Smooth muscle cell (in vitro differentiated cells): ENCODE measurements around the gene ZNF831. TPM values are rescaled to one million over a fixed set of nuclear protein-coding genes. Genes with fewer than 3 reads are reported as not detected.

Experiments used
- DNase-seq: peaks from one replicate; lab custom pipeline; 2025; ENCODE audit not compliant: unreplicated experiment; lab: John Stamatoyannopoulos, UW
- H2AFZ ChIP-seq: fragments of 200-600 bp; sonication (generic); 2 replicates; pipeline ENCODE4 v1.6.0; 2016; ENCODE audit warnings: antibody characterized with exemption, low read depth, mild to moderate bottlenecking
- H3F3A ChIP-seq: fragments of 200-600 bp; sonication (generic); 2 replicates; pipeline ENCODE4 v1.6.0; 2017; ENCODE audit warnings: antibody characterized with exemption, low read depth
- H3K27ac ChIP-seq: fragments of 200-600 bp; sonication (generic); 2 replicates; pipeline ENCODE4 v1.5.1; 2016; ENCODE audit warnings: low read depth, mild to moderate bottlenecking
- H3K27me3 ChIP-seq: fragments of 200-600 bp; sonication (generic); 2 replicates; pipeline ENCODE4 v1.6.1; 2016; ENCODE audit warnings: low read depth, mild to moderate bottlenecking
- H3K36me3 ChIP-seq: fragments of 200-600 bp; sonication (generic); 2 replicates; pipeline ENCODE4 v1.5.1; 2016; ENCODE audit warnings: low read depth
- H3K4me1 ChIP-seq: fragments of 200-600 bp; sonication (generic); 2 replicates; pipeline ENCODE4 v1.5.1; 2016; ENCODE audit warnings: low read depth
- H3K4me2 ChIP-seq: fragments of 200-600 bp; sonication (generic); 2 replicates; pipeline ENCODE4 v1.6.0; 2016; ENCODE audit warnings: mild to moderate bottlenecking
- H3K4me3 ChIP-seq: fragments of 200-600 bp; sonication (generic); 2 replicates; pipeline ENCODE4 v1.5.1; 2016; ENCODE audit warnings: mild to moderate bottlenecking
- H3K79me2 ChIP-seq: fragments of 200-600 bp; sonication (generic); 2 replicates; pipeline ENCODE4 v1.6.0; 2016; ENCODE audit warnings: low read depth, mild to moderate bottlenecking
- H3K9ac ChIP-seq: fragments of 200-600 bp; sonication (generic); 2 replicates; pipeline ENCODE4 v1.6.0; 2016; ENCODE audit warnings: low read depth
- H3K9me3 ChIP-seq: fragments of 200-600 bp; sonication (generic); replicated peaks from 2 replicates; pipeline ENCODE4 v1.5.1; 2016; ENCODE audit warnings: low read depth
- H4K20me1 ChIP-seq: fragments of 200-600 bp; sonication (generic); 2 replicates; pipeline ENCODE4 v1.6.0; 2016; ENCODE audit warnings: low read depth
- WGBS: methylation state at CpG from one replicate; pipeline ENCODE4 v1.1.7; 2016; ENCODE audit warnings: low lambda C conversion rate; 5-methylcytosine and 5-hydroxymethylcytosine counted together
- polyA plus RNA-seq: library from polyadenylated mRNA; unstranded; fragments of >200 nt; fragmentation: Nextera tagmentation; extraction: Ambion mirVana; gene quantifications from 2 replicates; pipeline ENCODE4 v1.2.1, GENCODE V29; 2016
- total RNA-seq: library from RNA; depleted of rRNA; stranded (reverse); fragments of >200 nt; gene quantifications from 2 replicates; pipeline ENCODE4 v1.2.3, GENCODE V29; 2014
- TF ChIP-seq, protein P1 (sequence below): fragments of 200-600 bp; sonication (generic); IDR thresholded peaks from 2 replicates; pipeline ENCODE4 v1.5.1; 2017; ENCODE audit warnings: borderline replicate concordance, mild to moderate bottlenecking, antibody characterized with exemption; ENCODE audit not compliant: insufficient read depth, poor library complexity, severe bottlenecking

The ZNF831 gene
- total and polyA plus RNA-seq, 2 experiments from 2014 or later: not detected

DNA sequence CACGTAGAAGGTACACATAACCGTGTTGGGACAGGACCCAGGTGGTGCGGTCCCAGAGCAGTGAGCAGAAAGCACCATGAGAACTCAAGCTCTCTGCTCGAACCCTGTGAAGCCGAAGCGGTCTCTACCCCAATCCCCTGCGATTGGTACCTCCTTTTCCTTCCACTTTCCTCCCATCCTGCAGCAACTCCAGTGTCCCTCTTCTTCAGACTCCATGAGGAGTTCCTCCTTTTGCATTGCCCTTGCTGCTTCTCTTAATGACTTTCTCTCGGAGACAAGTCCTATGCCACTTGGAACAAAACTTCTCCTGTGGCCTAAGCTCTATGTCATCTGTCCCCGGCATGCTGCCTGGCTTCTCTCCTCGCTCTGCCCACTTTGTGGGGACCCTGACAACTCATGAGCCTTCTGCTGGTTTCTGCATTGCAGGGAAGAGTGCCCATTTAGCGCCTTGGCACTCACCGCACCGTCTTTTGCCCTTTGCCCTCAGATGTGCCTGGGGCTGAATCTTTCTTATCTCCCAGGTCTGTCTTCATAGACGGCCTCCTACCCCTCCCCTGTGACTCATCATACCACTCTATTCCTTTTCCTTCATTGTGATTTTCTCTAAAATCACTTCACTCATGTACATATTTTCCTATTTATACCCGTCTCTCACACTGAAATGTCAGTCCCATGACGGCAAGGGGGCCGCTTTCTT is 9.2 kb upstream of the ZNF831 start:
- DNase-seq: no peak
- Histone ChIP-seq H3K27ac (no peak overlapping the region), H3K9me3 (no peaks in the 10 kb centered on the region), H2AFZ (no peak overlapping the region), H3K9ac (no peak overlapping the region), H4K20me1 (no peaks in the 10 kb centered on the region), H3K27me3 (peaks cover 39% of the 10 kb centered on the region), H3F3A (no peaks in the 10 kb centered on the region), H3K4me2 (no peak overlapping the region), H3K4me3 (no peak overlapping the region), H3K36me3 (no peaks in the 10 kb centered on the region), H3K79me2 (no peaks in the 10 kb centered on the region), H3K4me1 (no peaks in the 10 kb centered on the region)
- TF ChIP-seq, protein P1, sequence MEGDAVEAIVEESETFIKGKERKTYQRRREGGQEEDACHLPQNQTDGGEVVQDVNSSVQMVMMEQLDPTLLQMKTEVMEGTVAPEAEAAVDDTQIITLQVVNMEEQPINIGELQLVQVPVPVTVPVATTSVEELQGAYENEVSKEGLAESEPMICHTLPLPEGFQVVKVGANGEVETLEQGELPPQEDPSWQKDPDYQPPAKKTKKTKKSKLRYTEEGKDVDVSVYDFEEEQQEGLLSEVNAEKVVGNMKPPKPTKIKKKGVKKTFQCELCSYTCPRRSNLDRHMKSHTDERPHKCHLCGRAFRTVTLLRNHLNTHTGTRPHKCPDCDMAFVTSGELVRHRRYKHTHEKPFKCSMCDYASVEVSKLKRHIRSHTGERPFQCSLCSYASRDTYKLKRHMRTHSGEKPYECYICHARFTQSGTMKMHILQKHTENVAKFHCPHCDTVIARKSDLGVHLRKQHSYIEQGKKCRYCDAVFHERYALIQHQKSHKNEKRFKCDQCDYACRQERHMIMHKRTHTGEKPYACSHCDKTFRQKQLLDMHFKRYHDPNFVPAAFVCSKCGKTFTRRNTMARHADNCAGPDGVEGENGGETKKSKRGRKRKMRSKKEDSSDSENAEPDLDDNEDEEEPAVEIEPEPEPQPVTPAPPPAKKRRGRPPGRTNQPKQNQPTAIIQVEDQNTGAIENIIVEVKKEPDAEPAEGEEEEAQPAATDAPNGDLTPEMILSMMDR: no peak
- 86% methylated on average over 17 of the region's 17 CpGs for WGBS

DNA sequence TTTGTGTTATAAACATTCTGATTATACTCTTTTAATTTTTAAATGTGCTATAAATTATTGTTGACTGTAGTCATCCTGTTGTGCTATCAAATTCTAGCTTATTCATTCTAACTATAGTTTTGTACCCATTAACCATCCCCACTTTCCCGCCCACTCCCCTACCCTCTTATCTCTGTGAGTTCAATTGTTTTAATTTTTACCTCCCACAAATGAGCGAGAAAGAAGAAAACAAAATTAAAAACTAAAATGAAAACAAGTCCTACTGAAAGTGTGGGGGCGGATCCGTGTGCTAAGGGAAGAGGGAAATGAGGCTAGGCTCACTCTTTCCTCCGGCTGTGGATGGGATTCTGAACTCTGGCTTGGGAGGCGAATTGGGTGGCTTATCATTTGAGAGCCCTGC is 6.6 kb upstream of the ZNF831 start:
- no peak overlapping the region for H2AFZ ChIP-seq
- no peak for DNase-seq
- WGBS: 85% methylated on average over 6 of the region's 6 CpGs

DNA sequence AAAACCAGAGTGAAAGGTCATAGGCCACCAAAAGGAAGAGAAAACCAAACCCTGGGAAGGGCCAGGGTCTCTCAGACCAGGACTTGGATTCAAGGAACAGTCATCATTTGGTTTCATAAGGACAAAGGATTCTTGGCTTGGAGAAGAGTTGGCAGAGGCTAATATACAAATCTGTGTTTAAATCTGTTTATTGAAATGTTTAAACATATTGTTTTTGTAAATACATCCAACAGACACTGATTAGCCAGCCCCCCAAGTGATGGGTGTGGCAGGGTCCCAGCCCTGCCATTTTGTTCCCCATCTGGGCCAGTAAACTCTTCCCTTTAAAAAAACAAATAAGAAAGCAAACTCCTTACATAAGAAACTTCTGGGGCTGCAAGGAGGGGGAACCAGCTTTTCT is 6.1 kb upstream of the ZNF831 start:
- no peaks in the 10 kb centered on the region for H3K4me1 ChIP-seq

More for the DNA sequence above, 6.6 kb upstream of the ZNF831 start:
- TF ChIP-seq, protein P1: no peak
- Histone ChIP-seq H3K4me3 (no peak overlapping the region), H3K36me3 (no peaks in the 10 kb centered on the region), H3K9ac (no peak overlapping the region), H4K20me1 (no peaks in the 10 kb centered on the region), H3K79me2 (no peaks in the 10 kb centered on the region), H3K4me1 (no peaks in the 10 kb centered on the region), H3K27ac (no peak overlapping the region), H3K9me3 (no peaks in the 10 kb centered on the region), H3K27me3 (peaks cover 30% of the 10 kb centered on the region), H3K4me2 (no peak overlapping the region), H3F3A (no peaks in the 10 kb centered on the region)

More for the DNA sequence above, 6.1 kb upstream of the ZNF831 start:
- TF ChIP-seq, protein P1: no peak
- H3K9me3 ChIP-seq: no peaks in the 10 kb centered on the region
- no peak overlapping the region for H3K4me2 ChIP-seq
- no peaks in the 10 kb centered on the region for H4K20me1 ChIP-seq
- H2AFZ ChIP-seq: no peak overlapping the region
- peaks cover 30% of the 10 kb centered on the region for H3K27me3 ChIP-seq
- H3F3A ChIP-seq: no peaks in the 10 kb centered on the region
- H3K9ac ChIP-seq: no peak overlapping the region
- H3K79me2 ChIP-seq: no peaks in the 10 kb centered on the region
- H3K4me3 ChIP-seq: no peak overlapping the region
- no peaks in the 10 kb centered on the region for H3K36me3 ChIP-seq
- no peak overlapping the region for H3K27ac ChIP-seq
- no peak for DNase-seq
